ENCODE measurements around the gene HOXD9. TPM values are rescaled to one million over a fixed set of nuclear protein-coding genes. Genes with fewer than 3 reads are reported as not detected.

Gene HOXD9
- total RNA-seq, 6 donors from 2014 or later = 0.40 to 1.2 TPM; not detected in 4

DNA sequence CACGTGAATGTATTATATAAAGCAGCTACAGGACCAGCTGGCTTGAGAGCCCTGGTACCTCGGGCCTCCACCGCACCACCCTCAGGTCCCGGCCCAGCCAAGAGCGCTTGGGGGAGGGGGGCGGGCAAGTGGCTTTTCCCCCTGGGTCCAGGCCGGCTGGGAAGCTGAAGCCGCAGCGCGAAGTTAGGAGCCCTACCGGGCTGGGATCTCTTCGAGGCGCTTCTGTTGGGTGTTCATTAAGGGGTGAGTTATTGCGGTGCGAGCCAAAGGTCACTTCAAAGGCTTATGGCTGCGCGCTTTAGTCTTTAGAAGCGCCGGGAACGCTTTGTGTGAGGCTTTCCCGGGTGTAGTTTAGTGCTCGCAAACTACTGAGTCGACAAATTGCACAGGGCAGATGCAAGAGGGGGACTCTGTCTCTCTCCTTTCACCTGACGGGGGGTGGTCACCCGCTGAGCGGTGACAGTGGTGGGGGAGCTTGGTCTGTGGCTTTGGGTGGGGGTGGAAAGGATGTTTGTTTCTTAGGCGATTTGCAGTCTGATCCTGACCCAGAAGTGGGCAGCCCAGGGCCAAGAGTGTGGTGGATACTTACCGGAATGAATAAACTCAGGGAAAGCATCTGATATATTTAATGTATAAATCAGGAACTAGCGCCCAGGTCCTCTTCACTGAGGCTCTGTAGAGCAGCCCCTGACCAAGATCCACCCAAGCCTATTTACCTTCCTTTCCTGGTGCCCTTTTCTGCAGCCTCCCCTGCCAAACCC, 40.6 kb downstream of the HOXD9 start:
- Histone ChIP-seq H3K4me3 (no peak overlapping the region), H3K9me3 (no peaks in the 10 kb centered on the region), H3K27me3 (peaks cover 0 to 72% (median 38%) of the 10 kb centered on the region in 4 donors), H3K4me1 (peaks cover 8 to 31% (median 18%) of the 10 kb centered on the region in 4 donors), H3K36me3 (no peaks in the 10 kb centered on the region), H3K27ac (no peak overlapping the region)
- ATAC-seq (ENCODE audit: low FRiP score in 2 of 2) (no peak), DNase-seq (no peak)
- TF ChIP-seq, protein P1, sequence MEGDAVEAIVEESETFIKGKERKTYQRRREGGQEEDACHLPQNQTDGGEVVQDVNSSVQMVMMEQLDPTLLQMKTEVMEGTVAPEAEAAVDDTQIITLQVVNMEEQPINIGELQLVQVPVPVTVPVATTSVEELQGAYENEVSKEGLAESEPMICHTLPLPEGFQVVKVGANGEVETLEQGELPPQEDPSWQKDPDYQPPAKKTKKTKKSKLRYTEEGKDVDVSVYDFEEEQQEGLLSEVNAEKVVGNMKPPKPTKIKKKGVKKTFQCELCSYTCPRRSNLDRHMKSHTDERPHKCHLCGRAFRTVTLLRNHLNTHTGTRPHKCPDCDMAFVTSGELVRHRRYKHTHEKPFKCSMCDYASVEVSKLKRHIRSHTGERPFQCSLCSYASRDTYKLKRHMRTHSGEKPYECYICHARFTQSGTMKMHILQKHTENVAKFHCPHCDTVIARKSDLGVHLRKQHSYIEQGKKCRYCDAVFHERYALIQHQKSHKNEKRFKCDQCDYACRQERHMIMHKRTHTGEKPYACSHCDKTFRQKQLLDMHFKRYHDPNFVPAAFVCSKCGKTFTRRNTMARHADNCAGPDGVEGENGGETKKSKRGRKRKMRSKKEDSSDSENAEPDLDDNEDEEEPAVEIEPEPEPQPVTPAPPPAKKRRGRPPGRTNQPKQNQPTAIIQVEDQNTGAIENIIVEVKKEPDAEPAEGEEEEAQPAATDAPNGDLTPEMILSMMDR (IDR thresholded peaks at IDR 0.05) = no peak
- TF ChIP-seq EP300 (IDR thresholded peaks at IDR 0.05) = no peak
- TF ChIP-seq POLR2AphosphoS5 (IDR thresholded peaks at IDR 0.05) = no peak
- no peak for TF ChIP-seq POLR2A (IDR thresholded peaks at IDR 0.05)
- 14 to 18% methylated on average over 11 to 29 of the region's 29 CpGs for WGBS, 2 donors

DNA sequence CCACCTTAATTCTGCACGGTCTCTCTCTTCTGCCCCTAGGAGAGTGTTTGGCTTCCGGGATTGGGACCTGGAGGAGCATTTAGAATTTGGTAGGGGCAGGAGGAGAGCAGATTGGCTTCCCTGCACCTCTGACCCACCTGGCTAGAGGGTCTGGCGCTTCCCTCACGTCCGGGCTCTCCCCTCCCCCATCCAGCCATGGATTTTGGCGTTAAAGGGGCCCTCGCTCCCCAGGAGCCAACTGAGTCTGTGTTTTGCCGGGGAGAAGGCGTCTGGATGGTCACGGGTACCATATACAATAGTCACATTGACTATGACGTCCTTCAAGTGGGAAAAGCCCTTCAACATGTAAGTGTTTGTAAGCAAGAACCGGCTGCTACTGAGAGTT, 41.1 kb downstream of the HOXD9 start:
- TF ChIP-seq POLR2AphosphoS5 (IDR thresholded peaks at IDR 0.05) (no peak), POLR2A (IDR thresholded peaks at IDR 0.05) (no peak), EP300 (IDR thresholded peaks at IDR 0.05) (no peak)
- TF ChIP-seq, protein P1 (IDR thresholded peaks at IDR 0.05) = no peak
- H3K4me3 ChIP-seq = no peak overlapping the region
- no peak overlapping the region for H3K27ac ChIP-seq
- peaks cover 8 to 31% (median 18%) of the 10 kb centered on the region in 4 donors for H3K4me1 ChIP-seq
- no peaks in the 10 kb centered on the region for H3K9me3 ChIP-seq
- H3K36me3 ChIP-seq = no peaks in the 10 kb centered on the region
- ATAC-seq (ENCODE audit: low FRiP score in 2 of 2) = no peak
- H3K27me3 ChIP-seq = peaks cover 0 to 66% (median 35%) of the 10 kb centered on the region in 4 donors
- DNase-seq = no peak
- 9 to 14% methylated on average over 7 to 12 of the region's 12 CpGs for WGBS, 2 donors

DNA sequence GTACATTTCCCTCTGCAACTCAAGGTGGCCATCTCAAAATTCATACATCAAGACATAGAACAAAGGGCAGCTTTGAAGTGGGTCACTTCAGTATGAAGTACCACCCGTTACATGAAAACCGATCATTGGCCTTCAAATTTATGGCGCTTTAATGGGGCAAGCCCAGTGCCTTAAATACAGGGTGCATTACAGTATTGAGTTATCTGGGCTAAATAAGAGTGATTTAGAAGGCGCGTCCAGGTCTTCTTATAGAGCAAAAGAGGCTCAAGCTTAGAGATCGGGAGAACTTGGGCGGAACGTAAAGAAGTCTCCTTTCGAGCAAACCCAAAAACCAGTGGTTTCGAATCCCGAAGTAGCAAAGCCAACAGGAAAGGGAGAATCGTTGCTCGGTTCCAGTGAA, 41.7 kb downstream of the HOXD9 start:
- WGBS, 2 donors = 11 to 27% methylated on average over 13 of the region's 13 CpGs
- ATAC-seq (ENCODE audit: low FRiP score in 2 of 2) (no peak), DNase-seq (no peak)
- Histone ChIP-seq H3K4me1 (peaks cover 8 to 25% (median 17%) of the 10 kb centered on the region in 4 donors), H3K36me3 (no peaks in the 10 kb centered on the region), H3K4me3 (no peak overlapping the region), H3K27me3 (peaks cover 0 to 60% (median 32%) of the 10 kb centered on the region in 4 donors), H3K27ac (no peak overlapping the region), H3K9me3 (no peaks in the 10 kb centered on the region)
- TF ChIP-seq, protein P1 (IDR thresholded peaks at IDR 0.05) = no peak
- TF ChIP-seq EP300 (IDR thresholded peaks at IDR 0.05) (no peak), POLR2A (IDR thresholded peaks at IDR 0.05) (no peak), POLR2AphosphoS5 (IDR thresholded peaks at IDR 0.05) (no peak)

DNA sequence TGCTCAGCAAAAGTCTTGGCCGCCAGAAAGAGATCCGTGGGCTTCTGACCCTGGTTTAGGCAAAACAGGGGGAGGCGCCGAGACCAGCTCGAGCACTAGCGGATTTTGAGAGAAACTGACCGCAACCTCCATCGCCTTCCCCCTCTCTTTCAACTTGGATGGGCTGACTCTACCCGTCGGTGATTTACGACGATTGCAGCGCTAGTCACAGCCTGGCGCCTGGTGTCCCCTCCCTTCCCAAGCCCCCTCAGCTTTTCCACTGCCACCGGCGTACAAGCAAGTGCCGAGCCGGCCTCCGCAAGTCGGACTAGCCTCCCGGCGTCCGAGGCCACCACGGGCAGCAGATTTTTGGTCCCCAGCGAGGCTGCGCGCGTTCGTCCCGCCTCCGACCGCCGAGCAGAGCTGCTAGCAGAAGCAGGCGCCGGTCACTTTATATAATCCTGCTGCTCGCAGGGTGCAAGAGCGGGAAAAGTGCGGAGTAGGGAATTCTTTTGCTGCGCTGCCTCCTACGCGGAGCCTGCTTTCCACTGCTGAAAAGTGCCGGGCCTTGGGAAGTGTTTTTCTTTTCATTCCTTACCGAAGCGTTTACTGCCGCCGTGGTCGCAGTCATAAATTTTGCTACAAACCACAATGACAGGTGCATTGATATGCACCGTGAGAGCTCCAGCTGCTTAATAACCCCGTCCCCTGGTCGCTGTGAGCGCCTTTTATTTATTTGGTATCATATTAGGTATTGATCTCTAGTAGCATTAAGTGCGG, 42.3 kb downstream of the HOXD9 start:
- DNase-seq (peak in 1 of 2 donors; percentile 66), ATAC-seq (ENCODE audit: low FRiP score in 2 of 2) (no peak)
- no peaks in the 10 kb centered on the region for H3K9me3 ChIP-seq
- no peaks in the 10 kb centered on the region for H3K36me3 ChIP-seq
- WGBS, 2 donors = 15 to 20% methylated on average over 36 to 52 of the region's 52 CpGs
- H3K4me3 ChIP-seq = no peak overlapping the region
- TF ChIP-seq EP300 (IDR thresholded peaks at IDR 0.05) = no peak
- no peak for TF ChIP-seq POLR2A (IDR thresholded peaks at IDR 0.05)
- no peak overlapping the region for H3K27ac ChIP-seq
- H3K27me3 ChIP-seq = peaks cover 0 to 55% (median 27%) of the 10 kb centered on the region in 4 donors
- peaks cover 7 to 20% (median 11%) of the 10 kb centered on the region in 4 donors for H3K4me1 ChIP-seq

DNA sequence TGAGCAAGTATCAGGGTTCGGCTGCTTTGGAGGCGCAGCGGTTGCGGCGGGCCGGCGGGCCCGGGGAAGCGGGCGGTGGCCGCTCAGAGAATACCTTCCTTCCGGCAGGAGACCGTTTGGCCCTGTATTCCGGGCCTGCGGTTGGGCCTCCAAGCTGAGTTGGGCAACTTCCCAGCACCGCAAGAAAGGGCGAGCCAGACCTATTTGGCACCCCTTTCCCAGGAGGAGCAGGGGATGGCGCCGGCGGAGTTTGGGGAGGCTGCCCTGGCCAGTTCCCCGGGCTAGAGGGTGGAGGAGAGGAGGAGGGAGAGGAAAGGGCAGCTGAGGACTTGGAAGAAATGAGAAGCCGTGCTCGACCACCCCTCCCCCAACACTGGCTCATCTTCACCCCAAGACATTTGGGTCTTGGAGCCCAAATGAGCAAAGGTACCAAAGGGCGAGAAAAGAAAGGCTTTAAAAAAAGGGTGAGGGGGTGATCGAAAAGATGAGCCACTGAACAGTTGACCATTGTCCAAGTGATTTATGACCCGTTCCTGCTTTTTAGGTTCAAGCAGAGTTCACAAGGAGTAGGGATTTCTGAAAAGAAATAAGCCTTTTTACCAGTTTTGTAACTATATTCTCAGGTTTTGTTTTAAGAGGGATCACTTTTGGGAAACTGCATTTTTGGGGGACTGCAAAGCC, 43.0 kb downstream of the HOXD9 start:
- no peak overlapping the region for H3K4me3 ChIP-seq

More for the DNA sequence above, 43.0 kb downstream of the HOXD9 start:
- 18 to 27% methylated on average over 13 to 26 of the region's 26 CpGs for WGBS, 2 donors
- H3K4me1 ChIP-seq = peaks cover 0 to 12% (median 4%) of the 10 kb centered on the region in 4 donors
- H3K27ac ChIP-seq = no peak overlapping the region
- peak in 1 of 2 donors; percentile 83 for DNase-seq
- peaks cover 0 to 48% (median 20%) of the 10 kb centered on the region in 4 donors for H3K27me3 ChIP-seq
- ATAC-seq (ENCODE audit: low FRiP score in 2 of 2) = no peak
- TF ChIP-seq POLR2A (IDR thresholded peaks at IDR 0.05) = no peak
- H3K9me3 ChIP-seq = no peaks in the 10 kb centered on the region
- H3K36me3 ChIP-seq = no peaks in the 10 kb centered on the region
